Measurements from ENCODE around the gene TAS2R41.

GRCh38 chr7:143510854-143511592 lies 33.4 kb downstream of the TAS2R41 start:
- TF ChIP-seq, protein P1, sequence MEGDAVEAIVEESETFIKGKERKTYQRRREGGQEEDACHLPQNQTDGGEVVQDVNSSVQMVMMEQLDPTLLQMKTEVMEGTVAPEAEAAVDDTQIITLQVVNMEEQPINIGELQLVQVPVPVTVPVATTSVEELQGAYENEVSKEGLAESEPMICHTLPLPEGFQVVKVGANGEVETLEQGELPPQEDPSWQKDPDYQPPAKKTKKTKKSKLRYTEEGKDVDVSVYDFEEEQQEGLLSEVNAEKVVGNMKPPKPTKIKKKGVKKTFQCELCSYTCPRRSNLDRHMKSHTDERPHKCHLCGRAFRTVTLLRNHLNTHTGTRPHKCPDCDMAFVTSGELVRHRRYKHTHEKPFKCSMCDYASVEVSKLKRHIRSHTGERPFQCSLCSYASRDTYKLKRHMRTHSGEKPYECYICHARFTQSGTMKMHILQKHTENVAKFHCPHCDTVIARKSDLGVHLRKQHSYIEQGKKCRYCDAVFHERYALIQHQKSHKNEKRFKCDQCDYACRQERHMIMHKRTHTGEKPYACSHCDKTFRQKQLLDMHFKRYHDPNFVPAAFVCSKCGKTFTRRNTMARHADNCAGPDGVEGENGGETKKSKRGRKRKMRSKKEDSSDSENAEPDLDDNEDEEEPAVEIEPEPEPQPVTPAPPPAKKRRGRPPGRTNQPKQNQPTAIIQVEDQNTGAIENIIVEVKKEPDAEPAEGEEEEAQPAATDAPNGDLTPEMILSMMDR (IDR thresholded peaks at IDR 0.05 in 8 of 11, conservative IDR thresholded peaks at IDR 0.05 in 3 of 11), result no peak
- TF ChIP-seq POLR2AphosphoS5 (IDR thresholded peaks at IDR 0.05), result peak in 1 of 3 donors; percentile 13
